Peyer's patch (tissue), 4 donors: ENCODE data around the gene MIGA1.

Experiments used
- POLR2A ChIP-seq, 2 donors: fragments of 450-650 bp; IDR thresholded peaks; one replicate each; pipeline ENCODE4 v1.5.1; 2017; ENCODE audit warnings: antibody characterized with exemption in 2 of 2, mild to moderate bottlenecking in 2 of 2, moderate library complexity in 2 of 2
- TF ChIP-seq, protein P1 (sequence below), 6 experiments: fragments of 450-650 bp in 4 of 6; fragments of 200-600 bp in 2 of 6; sonication (generic) in 1 of 6; IDR thresholded peaks; one replicate each; pipeline ENCODE4 v1.5.1; 2017 to 2019; ENCODE audit warnings: antibody characterized with exemption in 6 of 6, mild to moderate bottlenecking in 3 of 6, moderate library complexity in 1 of 6

DNA sequence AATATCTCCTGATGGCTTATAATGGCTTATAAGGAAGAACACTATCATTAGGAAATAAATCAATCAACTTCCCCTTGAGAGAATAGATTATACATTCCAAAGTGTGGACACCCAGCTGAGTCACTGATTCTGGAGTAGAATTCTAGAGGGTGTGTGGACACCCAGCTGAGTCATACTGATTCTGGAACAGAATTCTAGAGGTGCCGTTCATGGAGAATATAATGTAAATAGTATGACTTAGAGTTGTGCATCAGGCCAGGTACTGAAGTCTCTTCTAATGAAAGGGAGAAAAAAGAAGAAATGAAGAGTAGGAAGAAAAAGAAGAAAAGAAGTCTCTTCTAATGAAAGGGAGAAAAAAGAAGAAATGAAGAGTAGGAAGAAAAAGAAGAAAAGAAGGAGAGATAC is 17.4 kb upstream of the MIGA1 start:
- TF ChIP-seq, protein P1, sequence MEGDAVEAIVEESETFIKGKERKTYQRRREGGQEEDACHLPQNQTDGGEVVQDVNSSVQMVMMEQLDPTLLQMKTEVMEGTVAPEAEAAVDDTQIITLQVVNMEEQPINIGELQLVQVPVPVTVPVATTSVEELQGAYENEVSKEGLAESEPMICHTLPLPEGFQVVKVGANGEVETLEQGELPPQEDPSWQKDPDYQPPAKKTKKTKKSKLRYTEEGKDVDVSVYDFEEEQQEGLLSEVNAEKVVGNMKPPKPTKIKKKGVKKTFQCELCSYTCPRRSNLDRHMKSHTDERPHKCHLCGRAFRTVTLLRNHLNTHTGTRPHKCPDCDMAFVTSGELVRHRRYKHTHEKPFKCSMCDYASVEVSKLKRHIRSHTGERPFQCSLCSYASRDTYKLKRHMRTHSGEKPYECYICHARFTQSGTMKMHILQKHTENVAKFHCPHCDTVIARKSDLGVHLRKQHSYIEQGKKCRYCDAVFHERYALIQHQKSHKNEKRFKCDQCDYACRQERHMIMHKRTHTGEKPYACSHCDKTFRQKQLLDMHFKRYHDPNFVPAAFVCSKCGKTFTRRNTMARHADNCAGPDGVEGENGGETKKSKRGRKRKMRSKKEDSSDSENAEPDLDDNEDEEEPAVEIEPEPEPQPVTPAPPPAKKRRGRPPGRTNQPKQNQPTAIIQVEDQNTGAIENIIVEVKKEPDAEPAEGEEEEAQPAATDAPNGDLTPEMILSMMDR (IDR thresholded peaks at IDR 0.05) = no peak
- no peak for TF ChIP-seq POLR2A (IDR thresholded peaks at IDR 0.05)
